SK-MEL-5 (cell line): Measurements from ENCODE around the gene FOXJ1. TPM values are rescaled to one million over a fixed set of nuclear protein-coding genes. Genes with fewer than 3 reads are reported as not detected.
A peak's percentile ranks its signal among the peaks of the same experiment; 100 is the strongest.

ENCODE experiments used
- DNase-seq: peaks from one replicate; pipeline ENCODE4 v3.0.0-alpha.2; 2016; ENCODE audit warnings: low read depth, low spot score
- in situ Hi-C: cut with HindIII; loops from 2 replicates; pipeline ENCODE4 v1.10.0; 2016; ENCODE audit warnings: low sequenced_read_pairs, high pct_unique_total_duplicates, low pct_unique_long_range_greater_than_20kb
- total RNA-seq: library from RNA; depleted of rRNA; stranded (reverse); fragments of >200 nt; shearing (Covaris generic); gene quantifications from 2 replicates; pipeline ENCODE4 v1.2.3, GENCODE V29; 2014

The FOXJ1 gene
- total RNA-seq, 1 experiment from 2014 or later, result not detected

DNA sequence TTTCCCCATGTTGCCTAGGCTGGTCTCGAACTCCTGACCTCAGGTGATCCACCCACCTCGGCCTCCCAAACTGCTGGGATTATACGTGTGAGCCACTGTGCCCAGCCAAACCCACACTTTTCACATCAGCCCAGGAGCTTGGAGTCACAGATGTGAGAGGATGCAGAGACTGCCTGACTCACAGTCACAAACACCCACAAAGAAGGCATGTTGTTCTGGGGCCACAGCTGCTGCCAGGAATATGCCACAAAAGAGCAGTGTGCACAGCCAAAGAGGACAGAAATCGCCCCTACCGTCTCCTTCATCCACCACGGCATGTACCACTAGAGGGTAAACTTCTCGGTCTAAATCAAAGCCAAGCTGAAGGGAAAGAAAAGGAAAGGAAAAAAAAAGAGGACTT, 25.1 kb upstream of the FOXJ1 start:
- in situ Hi-C loops, result no loop called here

GRCh38 chr17:76164331-76164730, 23.3 kb upstream of the FOXJ1 start:
- DNase-seq, result no peak
- in situ Hi-C loops, result no loop called here

More for the DNA sequence above, 25.1 kb upstream of the FOXJ1 start:
- DNase-seq, result peak; percentile 50

- in situ Hi-C loops, result no loop called here
- DNase-seq, result no peak
Observed at GRCh38 chr17:76163919-76164318, 22.9 kb upstream of the FOXJ1 start.

DNA sequence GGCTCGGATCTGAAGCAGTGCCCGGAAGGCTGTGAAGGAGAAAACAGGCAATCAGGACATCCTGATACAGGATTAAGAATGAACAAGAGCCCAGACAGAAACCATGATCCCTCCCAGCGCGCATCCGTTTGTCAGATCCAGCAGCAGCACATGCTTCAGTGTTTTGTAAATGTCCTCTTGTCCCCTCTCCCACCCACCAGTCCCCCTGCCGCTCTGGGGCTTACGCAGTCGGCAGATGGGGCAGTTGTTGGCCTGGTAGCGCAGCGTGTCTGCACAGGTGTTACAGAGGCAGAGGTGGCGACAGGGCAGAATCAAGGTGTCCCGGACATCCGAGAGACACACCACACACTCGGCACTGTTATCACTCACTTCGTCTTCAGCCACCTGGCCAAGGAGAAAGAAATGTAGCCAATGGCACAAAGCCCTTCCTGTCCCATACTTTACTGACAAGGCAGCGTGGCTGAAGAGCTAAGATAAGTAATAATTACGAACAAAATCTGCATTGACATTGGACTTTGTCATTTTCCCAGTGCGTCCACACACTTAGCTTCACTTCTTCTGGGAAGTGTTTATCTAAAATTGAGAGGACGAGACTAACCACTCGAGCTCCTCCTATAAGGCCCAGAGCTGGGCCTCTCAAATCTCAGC, 20.7 kb upstream of the FOXJ1 start:
- DNase-seq, result no peak
- in situ Hi-C loops, result no loop called here

- DNase-seq, result no peak
- in situ Hi-C loops, result no loop called here
Observed at GRCh38 chr17:76160896-76161528, 20.0 kb upstream of the FOXJ1 start.

DNA sequence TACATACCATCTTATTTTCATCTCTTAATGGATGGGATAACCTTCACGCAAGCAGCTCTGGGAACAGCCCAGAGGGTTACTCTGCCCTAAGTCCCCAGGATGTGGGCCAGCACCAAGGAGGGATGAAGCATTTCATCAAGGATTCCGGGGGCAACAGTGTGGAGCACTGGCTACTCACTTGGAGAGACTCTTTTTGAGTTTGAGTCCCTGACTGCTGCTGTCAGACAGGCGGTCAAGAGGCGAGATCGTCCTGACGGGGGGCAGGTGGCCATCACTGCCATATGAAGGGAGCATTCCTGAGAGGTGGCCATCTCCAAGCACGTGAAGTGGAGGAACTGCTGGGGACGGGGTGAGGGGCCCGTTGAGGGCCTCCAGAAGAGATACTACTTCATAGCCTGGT, 18.1 kb upstream of the FOXJ1 start:
- in situ Hi-C loops, result no loop called here
- no peak for DNase-seq

- DNase-seq, result no peak
- in situ Hi-C loops, result no loop called here
Observed at GRCh38 chr17:76157759-76158158, 16.7 kb upstream of the FOXJ1 start.

- no peak for DNase-seq
- in situ Hi-C loops, result no loop called here
Observed at GRCh38 chr17:76156662-76156991, 15.6 kb upstream of the FOXJ1 start.

DNA sequence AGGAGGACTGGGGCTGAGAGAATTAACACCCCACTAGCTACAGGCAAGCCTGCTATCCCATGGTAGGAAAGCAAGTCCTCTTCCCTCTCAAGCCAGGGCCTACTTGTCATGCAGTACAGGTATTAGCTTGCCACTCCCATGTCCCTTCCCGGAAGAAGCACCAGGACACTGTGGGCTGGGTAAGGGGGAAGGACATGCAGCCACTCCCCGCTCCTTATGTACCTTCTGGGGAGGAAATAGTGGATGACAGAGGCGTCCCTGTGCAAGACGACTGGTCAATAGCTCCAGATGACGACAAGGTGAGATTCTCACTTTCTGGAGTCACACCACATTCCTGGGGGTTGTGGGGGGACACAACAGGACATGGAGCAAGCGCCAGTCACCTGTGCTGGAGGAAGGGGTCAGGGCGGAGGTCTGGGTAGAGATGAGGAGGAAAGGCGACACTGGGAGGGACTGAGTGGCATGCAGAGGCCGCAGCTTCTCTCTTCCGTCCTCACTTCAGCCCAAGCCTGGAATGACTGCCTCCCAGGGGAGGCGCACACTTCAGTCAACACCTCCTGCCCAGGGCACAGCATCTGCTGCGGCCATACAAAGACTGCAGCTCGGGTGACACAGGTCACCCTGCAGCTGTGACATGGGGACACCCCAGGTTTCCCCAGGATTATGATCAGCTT, 15.1 kb upstream of the FOXJ1 start:
- DNase-seq, result no peak
- in situ Hi-C loops, result no loop called here

DNA sequence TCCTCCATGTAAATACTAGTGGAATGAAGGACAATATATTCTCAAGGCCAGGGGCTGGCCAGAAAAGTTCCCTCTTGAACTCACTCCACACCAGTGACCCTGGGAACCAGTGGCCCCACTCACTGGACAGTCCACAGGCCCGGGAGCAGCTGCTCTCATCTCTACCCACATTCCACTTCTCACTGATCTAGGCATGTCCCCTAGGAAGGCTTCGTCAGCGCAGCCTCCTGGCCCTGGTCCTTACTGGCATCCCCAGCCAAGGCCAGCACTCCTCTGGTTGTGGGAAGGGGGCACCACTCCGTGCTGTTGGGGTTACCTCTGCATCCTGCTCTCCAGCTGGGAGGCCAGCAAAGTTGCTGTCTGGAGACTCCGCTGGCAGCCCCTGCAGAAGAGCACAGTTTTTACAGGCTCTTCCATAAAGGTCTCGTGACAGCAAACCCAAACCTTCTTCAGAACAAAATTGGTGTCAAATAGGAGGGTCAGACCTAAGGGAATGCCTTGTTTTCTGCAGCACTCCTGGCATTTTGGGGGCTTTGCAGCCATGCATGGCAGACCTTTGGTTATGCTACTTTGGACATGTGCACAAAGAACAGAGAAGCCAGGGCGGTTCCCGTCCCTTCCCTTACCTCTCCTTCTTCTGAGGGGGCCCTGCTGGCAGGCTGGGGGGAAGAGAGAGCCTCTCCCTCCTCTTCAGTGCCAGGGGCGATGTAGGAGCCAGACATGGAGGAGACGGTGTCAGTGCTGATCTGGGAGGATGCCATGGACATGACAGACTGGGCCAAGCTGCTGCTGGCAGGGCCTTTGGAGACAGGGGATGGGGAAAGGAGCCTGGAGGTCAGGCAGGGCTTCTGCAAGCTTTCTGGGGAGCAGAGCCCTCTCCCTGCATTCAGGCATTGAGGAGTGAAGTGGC, 14.1 kb upstream of the FOXJ1 start:
- in situ Hi-C loops, result no loop called here
- DNase-seq, result no peak

DNA sequence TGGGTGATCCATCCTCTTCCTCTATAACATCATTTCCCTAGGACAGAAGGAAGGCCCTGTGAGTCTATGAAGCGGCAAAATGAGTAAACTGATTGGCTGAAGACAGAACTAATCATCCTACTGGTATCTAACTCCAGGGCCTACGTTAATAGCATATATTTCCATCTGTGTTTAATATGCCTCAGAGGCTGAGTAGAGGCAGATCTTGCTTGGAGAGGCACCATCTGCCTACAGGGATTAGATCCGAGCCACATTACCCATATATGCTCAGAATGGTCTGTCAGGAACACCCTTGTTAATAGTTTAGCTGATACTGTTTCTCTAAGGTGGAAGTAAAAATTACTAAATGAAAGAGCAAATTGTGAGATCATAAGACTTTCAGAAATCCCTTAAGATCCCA, 13.2 kb upstream of the FOXJ1 start:
- no peak for DNase-seq
- in situ Hi-C loops, result no loop called here

GRCh38 chr17:76153640-76154039, 12.6 kb upstream of the FOXJ1 start:
- in situ Hi-C loops, result no loop called here
- no peak for DNase-seq

- no peak for DNase-seq
- in situ Hi-C loops, result no loop called here
Observed at GRCh38 chr17:76153202-76153601, 12.2 kb upstream of the FOXJ1 start.

DNA sequence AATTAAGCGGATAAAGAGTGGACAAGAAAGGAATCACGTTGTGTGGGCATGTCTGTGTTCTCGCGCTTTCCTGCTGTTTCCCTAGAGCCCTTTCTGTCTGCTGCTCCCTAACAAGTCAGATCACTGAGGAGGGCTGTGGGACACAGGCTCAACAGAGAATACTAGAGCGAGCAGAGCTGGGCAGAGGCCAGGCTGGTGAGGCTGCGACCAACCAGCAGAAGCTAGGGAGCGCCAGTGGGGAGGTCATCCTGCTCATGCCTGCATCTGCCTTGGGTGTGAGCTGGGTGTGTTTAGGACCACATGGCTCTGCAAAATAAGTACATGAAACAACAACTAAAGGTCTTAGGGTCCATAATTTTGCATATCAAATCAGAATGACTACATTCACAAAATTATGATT, 11.5 kb upstream of the FOXJ1 start:
- in situ Hi-C loops, result no loop called here
- DNase-seq, result no peak

- in situ Hi-C loops, result no loop called here
- DNase-seq, result no peak
Observed at GRCh38 chr17:76151896-76152454, 10.9 kb upstream of the FOXJ1 start.

DNA sequence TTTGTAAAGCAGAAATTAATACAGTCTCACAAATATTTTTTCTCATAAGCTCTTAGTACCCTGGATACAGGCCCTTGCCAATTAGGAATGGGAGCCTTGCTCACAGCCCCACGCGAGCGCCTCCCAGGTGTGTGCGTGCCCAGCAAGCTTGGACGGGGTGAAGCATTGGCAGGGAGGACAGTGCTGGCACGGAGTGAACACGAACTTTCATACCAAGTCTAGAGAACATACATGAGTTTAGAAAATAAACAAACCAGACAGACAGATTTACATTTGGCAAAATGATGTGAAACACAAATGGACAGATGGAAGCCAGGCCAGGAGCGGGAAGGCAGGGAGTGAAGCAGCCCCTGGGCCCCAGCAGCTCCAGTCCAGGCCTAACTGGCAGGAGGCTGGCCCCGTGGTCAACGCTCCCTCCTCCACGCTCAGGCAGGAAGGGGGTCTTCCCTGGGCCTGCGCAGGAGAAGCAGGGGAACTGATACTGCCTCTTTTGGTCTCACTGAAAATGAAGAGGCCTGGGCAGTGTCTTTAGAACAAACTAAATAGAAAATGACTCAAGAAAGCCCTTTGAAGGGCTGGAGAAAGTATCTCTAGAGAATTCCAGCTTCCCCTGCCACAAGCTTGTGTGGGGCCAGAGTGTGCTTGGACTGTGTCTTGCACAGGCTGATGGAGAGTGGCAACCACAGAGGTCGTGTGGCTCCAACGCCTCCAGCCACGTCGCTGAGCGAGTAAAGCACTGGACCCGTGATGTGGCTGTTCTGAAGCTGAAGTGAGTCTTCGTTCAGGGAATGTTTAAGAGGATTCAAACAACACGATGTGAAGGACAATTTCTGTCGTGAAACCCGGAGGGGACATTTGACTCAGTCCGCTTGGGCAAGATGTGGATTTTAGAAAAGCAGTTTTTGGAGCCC, 9.9 kb upstream of the FOXJ1 start:
- no peak for DNase-seq
- in situ Hi-C loops, result no loop called here

- in situ Hi-C loops, result no loop called here
- DNase-seq, result no peak
Observed at GRCh38 chr17:76149214-76149613, 8.2 kb upstream of the FOXJ1 start.
